Duodenal mucosa (tissue), 2 donors: Measurements from ENCODE around the gene CDHR2.
A peak's percentile ranks its signal among the peaks of the same experiment; 100 is the strongest.

ENCODE experiments used
- H3K27ac ChIP-seq: one replicate; pipeline ENCODE4 v1.7.0; 2013; ENCODE audit warnings: low read depth, low read length
- H3K27me3 ChIP-seq, 2 donors: one replicate each; pipeline ENCODE4 v1.7.0; 2013; ENCODE audit warnings: low read length in 2 of 2, control low read depth in 1 of 2; ENCODE audit not compliant: insufficient read depth in 2 of 2, control insufficient read depth in 1 of 2
- H3K36me3 ChIP-seq, 2 donors: one replicate each; pipeline ENCODE4 v1.7.0; 2013; ENCODE audit warnings: low read length in 2 of 2, control low read depth in 1 of 2; ENCODE audit not compliant: insufficient read depth in 2 of 2, control insufficient read depth in 1 of 2
- H3K4me1 ChIP-seq, 2 donors: one replicate each; pipeline ENCODE4 v1.7.0; 2013; ENCODE audit warnings: low read length in 2 of 2, control low read depth in 1 of 2; ENCODE audit not compliant: insufficient read depth in 2 of 2, control insufficient read depth in 1 of 2
- H3K4me3 ChIP-seq, 2 donors: one replicate each; pipeline ENCODE4 v1.7.0; 2013; ENCODE audit warnings: low read length in 2 of 2, low read depth in 1 of 2
- H3K9ac ChIP-seq, 2 donors: one replicate each; pipeline ENCODE4 v1.7.0; 2013; ENCODE audit warnings: low read length in 2 of 2, low read depth in 1 of 2
- H3K9me3 ChIP-seq, 2 donors: one replicate each; pipeline ENCODE4 v1.7.0; 2013; ENCODE audit warnings: low read length in 2 of 2, control low read depth in 1 of 2; ENCODE audit not compliant: control insufficient read depth in 1 of 2

CDHR2 gene

DNA sequence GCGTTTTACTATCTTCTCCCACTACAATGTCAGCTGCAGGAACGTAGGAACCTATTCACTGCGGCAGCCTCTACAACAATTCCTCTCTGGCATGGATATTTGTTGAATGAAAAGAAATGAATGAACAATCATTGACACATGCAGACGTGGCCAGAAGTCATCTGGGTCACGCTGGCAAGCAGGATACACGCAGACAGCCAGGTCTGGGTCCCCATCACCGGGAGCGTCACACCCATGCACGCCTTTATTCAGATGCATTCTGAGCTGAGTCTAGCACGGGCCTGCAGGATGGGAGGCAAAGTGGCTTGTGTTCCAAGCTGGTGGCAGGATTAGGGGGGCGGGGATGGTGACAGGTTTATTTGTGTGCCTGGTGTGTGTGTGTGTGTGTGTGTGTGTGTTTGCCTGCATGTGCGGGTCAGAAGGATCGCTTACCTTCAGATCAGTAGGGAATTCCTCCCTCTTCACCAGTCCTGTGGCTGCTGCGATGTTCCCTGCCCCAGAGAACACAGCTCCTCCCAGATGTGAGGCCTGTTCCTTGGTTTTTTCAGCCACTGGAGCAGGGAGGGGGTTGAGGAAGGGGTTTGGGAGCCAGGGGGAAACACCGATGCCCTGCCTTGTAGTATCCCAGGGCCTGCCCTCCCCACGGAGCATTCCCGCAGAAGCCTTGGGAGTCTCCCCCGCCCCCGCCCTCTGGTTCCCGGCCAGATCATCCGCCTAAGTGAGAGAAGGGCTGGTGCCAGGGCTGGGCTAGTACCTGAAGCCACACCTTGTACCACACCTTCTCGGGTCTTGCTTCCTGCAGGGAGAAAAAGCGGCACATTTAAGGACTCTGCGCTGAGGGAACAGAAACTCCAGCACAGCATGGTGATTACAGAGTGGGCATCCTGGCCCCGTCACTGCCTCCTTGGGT lies 77.1 kb downstream of the CDHR2 start:
- Histone ChIP-seq H3K9me3 (no peaks in the 10 kb centered on the region), H3K9ac (no peak overlapping the region), H3K4me1 (peaks cover 4 to 14% of the 10 kb centered on the region in 2 donors), H3K27me3 (peaks cover 62 to 67% of the 10 kb centered on the region in 2 donors), H3K4me3 (no peak overlapping the region), H3K27ac (no peak overlapping the region), H3K36me3 (no peaks in the 10 kb centered on the region)

DNA sequence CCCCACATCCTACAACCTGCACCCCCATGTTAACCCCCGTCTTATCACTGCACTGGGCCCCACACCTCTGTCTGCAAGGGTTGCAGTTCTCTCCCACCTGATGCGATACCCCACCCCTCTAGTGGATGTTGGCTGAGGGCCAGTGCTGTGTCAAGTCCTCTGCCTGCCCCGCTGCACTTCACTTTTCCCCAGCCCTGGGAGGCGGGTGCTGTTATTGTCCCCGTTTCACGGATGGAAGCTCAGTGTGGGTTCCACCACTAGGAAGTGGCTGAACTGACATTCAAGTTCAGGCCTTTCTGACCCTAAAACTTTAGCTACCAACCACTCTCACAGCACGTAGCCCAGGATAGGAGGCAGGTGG lies 77.7 kb downstream of the CDHR2 start:
- no peak overlapping the region for H3K9ac ChIP-seq
- peaks cover 63 to 67% of the 10 kb centered on the region in 2 donors for H3K27me3 ChIP-seq
- H3K4me1 ChIP-seq: peaks cover 4 to 14% of the 10 kb centered on the region in 2 donors

DNA sequence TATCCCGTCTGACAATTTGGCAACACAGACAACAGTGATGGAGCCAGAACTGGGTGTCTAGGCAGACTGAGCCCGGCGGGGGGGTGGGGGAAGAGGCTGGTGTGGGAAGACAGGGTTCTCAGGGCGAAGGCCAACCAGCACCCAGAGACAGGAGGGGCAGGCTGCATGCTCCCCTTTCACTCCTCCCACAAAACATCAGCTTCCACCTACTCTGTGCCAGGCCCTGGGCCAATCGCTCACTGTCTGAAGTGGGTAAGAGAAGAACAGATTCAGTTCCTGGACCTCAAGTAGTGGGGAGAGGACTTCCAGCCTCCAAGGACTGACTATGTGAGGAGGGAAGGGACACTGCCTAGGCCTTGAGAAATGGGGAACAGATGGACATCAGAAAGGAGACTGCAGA lies 78.4 kb downstream of the CDHR2 start:
- Histone ChIP-seq H3K27me3 (peaks cover 64 to 66% of the 10 kb centered on the region in 2 donors), H3K27ac (no peak overlapping the region), H3K4me3 (no peak overlapping the region), H3K9me3 (no peaks in the 10 kb centered on the region), H3K4me1 (peaks cover 4 to 14% of the 10 kb centered on the region in 2 donors), H3K9ac (no peak overlapping the region), H3K36me3 (no peaks in the 10 kb centered on the region)

More for the DNA sequence above, 77.7 kb downstream of the CDHR2 start:
- H3K27ac ChIP-seq: no peak overlapping the region
- no peaks in the 10 kb centered on the region for H3K9me3 ChIP-seq
- no peaks in the 10 kb centered on the region for H3K36me3 ChIP-seq
- H3K4me3 ChIP-seq: no peak overlapping the region

DNA sequence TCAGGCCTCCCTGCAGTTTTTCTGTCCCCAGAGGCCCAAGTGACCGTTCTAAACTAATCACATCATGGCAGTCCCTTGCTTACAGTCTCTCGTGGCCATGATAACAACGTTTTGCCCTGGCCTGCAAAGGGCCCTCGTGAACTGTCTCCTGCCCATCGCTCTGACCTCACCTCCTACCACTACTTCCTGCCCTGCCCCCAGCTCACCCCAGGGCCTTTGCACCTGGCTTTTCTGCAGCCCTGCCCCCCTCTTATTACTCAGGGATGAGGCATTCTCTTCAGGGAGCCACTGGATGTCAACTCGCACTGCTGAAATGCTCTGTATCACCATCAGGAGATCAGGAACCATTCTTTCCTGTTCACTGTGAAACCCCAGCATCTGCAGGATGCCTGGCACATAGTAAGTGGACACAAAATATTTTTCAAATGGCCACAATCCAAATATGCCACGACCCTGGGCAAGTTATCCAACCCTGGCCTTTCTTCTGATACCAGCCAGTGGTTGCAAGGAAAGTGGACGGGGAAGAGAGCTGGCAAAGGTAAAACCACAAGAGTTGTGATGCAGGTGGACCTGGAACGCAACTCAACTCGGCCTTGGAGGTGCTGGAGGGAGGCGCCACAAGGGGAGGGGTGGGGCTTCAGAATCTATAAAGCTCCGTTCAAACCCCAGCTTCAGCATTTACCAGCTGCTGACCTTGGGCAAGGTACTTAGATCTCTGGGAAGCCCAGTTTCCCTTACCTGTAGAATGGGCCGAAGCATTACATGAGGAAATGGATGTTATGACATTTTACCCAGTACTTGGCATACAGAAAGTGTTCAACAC lies 79.5 kb downstream of the CDHR2 start:
- Histone ChIP-seq H3K27me3 (peaks cover 69 to 70% of the 10 kb centered on the region in 2 donors), H3K4me1 (peaks cover 4 to 14% of the 10 kb centered on the region in 2 donors), H3K36me3 (no peaks in the 10 kb centered on the region), H3K9ac (no peak overlapping the region), H3K9me3 (no peaks in the 10 kb centered on the region), H3K27ac (no peak overlapping the region), H3K4me3 (no peak overlapping the region)

DNA sequence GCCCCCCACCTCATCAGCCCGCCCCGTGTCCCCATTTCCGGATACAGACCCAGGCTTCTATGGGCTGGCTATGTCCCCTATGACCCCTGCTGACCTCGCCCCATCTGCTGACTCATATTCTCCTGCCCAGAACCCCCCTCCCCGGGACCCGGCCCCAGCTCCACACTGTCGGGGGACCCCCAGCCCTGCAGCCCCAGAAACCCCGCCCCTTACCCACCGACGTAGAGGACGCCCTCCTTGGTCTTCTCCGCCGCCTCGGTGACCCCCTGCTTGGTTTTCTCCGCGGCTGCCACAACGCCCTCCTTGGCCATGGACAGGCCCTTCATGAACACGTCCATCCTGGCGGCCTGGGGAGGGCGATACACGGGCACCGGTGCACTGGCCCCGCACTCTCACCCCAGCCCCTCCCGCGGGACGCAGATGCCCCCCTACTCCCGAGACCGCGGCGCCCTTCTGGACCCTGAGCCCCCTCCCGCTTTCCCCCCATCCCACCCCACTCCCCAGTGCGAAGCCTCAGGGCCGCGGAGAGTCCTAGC lies 80.2 kb downstream of the CDHR2 start:
- H3K4me3 ChIP-seq: no peak overlapping the region
- H3K9me3 ChIP-seq: no peaks in the 10 kb centered on the region
- no peaks in the 10 kb centered on the region for H3K36me3 ChIP-seq
- no peak overlapping the region for H3K9ac ChIP-seq
- H3K27ac ChIP-seq: no peak overlapping the region
- H3K27me3 ChIP-seq: peaks cover 66 to 73% of the 10 kb centered on the region in 2 donors
- peaks cover 4 to 14% of the 10 kb centered on the region in 2 donors for H3K4me1 ChIP-seq

DNA sequence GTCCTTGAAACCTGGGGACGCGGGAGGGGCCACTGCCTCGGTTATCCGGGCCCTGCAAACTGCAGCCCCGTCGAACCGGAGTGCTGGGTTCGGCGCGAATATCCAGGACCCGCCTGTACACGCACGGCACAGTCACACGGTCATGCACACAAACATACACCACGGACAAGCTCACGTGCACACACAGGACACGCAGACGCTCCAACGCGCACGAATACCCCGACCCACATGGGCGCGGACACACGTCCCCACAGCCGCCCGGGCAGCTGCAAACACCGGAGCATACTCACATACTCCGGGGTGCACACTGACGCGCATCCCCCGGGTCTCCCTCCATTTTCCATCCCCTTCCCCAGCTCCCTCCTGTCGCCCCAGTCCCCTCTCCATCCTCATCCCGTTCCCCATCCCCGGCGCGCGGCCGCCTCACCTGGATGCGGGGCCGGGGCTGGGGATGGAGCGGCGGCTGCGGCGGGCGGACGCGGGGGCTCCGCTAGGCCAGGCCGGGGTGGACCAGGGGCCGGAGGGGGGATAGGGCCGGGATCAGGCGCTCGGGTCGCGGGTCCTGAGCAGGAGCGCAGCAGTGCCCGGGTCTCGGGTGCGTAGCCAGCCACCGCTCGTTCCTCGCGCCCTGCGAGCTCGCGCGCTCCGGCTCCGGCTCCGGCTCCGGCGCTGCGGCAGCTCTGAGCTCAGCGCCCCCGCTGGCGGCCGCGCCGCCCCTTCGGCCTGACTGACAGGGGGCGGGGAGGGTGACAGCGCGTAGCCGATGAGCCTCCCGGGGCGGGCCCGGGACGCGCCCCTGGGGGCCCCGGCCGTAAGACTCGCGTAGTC lies 80.9 kb downstream of the CDHR2 start, which contains the start of the genes EIF4E1B and SNCB:
TSS of gene EIF4E1B (plus strand) at position 823 of the 828 bp plus-strand sequence. CDS start 12,113 bp downstream, outside the sequence.
TSS of gene SNCB (minus strand) at position 682 of the 828 bp plus-strand sequence. CDS start 880 bp downstream, outside the sequence.
- no peaks in the 10 kb centered on the region for H3K36me3 ChIP-seq
- peak within 1 kb of the TSS; percentile 24 to 48 for H3K4me3 ChIP-seq
- peaks cover 63 to 73% of the 10 kb centered on the region in 2 donors for H3K27me3 ChIP-seq
- H3K4me1 ChIP-seq: peaks cover 4 to 14% of the 10 kb centered on the region in 2 donors
- H3K9ac ChIP-seq: no peak within 1 kb of the TSS
- H3K27ac ChIP-seq: no peak within 1 kb of the TSS
- no peaks in the 10 kb centered on the region for H3K9me3 ChIP-seq

DNA sequence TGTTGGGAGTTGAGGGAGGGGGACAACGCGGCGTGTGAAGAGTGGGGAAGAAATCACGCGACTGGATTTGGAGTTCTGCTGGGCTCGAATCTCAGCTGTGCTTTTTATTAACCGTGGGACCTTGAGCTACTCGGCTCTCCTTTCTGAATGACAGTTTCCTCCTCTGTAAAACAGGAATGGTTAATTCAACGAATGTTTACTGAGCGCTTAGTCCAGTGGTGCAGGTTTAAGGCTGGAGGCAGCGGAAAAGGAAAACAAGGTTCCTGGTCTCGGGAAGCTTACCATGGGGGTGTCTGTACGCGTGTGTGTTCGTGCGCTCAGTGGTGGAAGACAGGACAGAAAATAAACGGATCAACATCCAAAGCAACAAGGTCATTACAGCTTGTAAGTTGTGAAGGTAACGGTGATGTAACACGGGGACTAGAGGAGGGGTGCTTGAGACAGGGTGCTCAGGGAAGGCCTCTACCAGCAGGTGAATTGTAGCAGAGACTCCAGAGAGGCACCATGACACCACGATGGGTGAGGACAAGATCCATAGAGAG lies 81.6 kb downstream of the CDHR2 start:
- H3K9ac ChIP-seq: no peak overlapping the region

DNA sequence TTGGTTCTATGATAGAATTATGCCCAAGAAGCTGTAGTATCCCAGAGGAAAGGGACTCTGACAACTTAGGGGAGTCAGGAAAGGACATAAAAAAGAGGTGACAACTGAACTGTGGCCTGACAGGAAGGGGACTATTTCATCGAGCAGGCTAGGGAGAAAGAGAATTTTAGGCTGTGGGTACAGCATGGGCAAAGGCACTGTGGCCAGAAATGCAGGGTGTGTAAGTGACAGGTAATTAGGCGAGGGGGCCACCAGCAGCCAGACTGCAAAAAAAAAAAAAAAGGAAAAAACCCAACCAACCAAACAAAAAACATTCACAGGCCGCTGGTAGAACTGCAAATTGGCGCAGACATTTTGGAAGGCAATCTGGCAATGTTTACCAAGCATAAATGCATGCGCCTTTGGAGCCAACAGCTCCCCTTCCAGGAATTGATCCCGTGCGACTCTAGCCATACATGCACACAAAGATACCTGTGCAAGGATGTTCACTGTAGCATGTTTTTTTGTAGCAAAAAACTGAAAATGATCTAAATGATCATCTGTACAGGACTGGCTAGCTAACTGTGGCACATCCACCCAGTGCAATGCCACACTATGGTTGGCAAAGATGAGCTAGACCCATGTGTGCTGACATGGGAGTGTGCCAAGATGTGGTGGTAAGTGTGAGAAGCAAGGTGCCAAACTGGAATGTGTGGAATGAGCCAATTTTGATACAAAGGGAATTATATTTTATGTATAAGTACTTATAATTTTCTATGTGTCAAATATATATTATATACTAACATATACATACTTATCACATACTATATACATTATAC lies 82.5 kb downstream of the CDHR2 start:
- peaks cover 0 to 3% of the 10 kb centered on the region in 2 donors for H3K9me3 ChIP-seq
- H3K9ac ChIP-seq: no peak overlapping the region
- H3K27ac ChIP-seq: no peak overlapping the region
- H3K36me3 ChIP-seq: no peaks in the 10 kb centered on the region
- peaks cover 49 to 62% of the 10 kb centered on the region in 2 donors for H3K27me3 ChIP-seq
- no peak overlapping the region for H3K4me3 ChIP-seq
- peaks cover 4 to 14% of the 10 kb centered on the region in 2 donors for H3K4me1 ChIP-seq

More for the DNA sequence above, 81.6 kb downstream of the CDHR2 start:
- no peak overlapping the region for H3K27ac ChIP-seq
- peaks cover 0 to 3% of the 10 kb centered on the region in 2 donors for H3K9me3 ChIP-seq
- peak overlapping the region; percentile 24 to 48 for H3K4me3 ChIP-seq
- peaks cover 4 to 14% of the 10 kb centered on the region in 2 donors for H3K4me1 ChIP-seq
- H3K27me3 ChIP-seq: peaks cover 56 to 68% of the 10 kb centered on the region in 2 donors
- H3K36me3 ChIP-seq: no peaks in the 10 kb centered on the region
